Keratinocyte (primary cell): Measurements from ENCODE around the gene PRKN. TPM values are rescaled to one million over a fixed set of nuclear protein-coding genes. Genes with fewer than 3 reads are reported as not detected.

Experiments
- DNase-seq: peaks from one replicate; pipeline ENCODE4 v3.0.0-alpha.2; 2011; ENCODE audit warnings: low read depth, missing footprints, low spot score
- FAIRE-seq: peaks from 2 replicates; lab custom pipeline; 2011; peaks lifted over from hg19 to GRCh38; lab: Jason Lieb, UNC
- H2AFZ ChIP-seq: 2 replicates; pipeline ENCODE4 v1.6.0; 2012; ENCODE audit warnings: low read length, control low read depth, inconsistent platforms; ENCODE audit not compliant: control insufficient read depth
- H3K27ac ChIP-seq: 2 replicates; pipeline ENCODE4 v1.5.1; 2011; ENCODE audit warnings: low read length; ENCODE audit not compliant: control insufficient read depth, insufficient read depth
- H3K27me3 ChIP-seq: 3 replicates; pipeline ENCODE4 v1.6.0; 2011; ENCODE audit warnings: low read length; ENCODE audit not compliant: control insufficient read depth, insufficient read depth; ENCODE audit errors: extremely low read depth
- H3K36me3 ChIP-seq, 2 experiments: 2 replicates in 1 of 2; 3 replicates in 1 of 2; pipeline ENCODE4 v1.5.1; 2011; ENCODE audit warnings: low read length in 2 of 2, mild to moderate bottlenecking in 1 of 2; ENCODE audit not compliant: control insufficient read depth in 2 of 2, insufficient read depth in 2 of 2; ENCODE audit errors: extremely low read depth in 1 of 2
- H3K4me1 ChIP-seq: 3 replicates; pipeline ENCODE4 v1.5.1; 2011; ENCODE audit warnings: low read length; ENCODE audit not compliant: control insufficient read depth, insufficient read depth; ENCODE audit errors: extremely low read depth
- H3K4me2 ChIP-seq: 3 replicates; pipeline ENCODE4 v1.6.0; 2011; ENCODE audit warnings: low read depth, low read length; ENCODE audit not compliant: control insufficient read depth, insufficient read depth; ENCODE audit errors: extremely low read depth
- H3K4me3 ChIP-seq, 3 experiments: fragments of 200-600 bp in 1 of 3; sonication (generic) in 1 of 3; 2 replicates in 2 of 3; 3 replicates in 1 of 3; pipeline ENCODE4 v1.5.1; 2011 to 2016; ENCODE audit warnings: low read length in 3 of 3, mild to moderate bottlenecking in 3 of 3, control low read depth in 2 of 3, inconsistent platforms in 1 of 3, low read depth in 1 of 3, mixed read lengths in 1 of 3, mixed run types in 1 of 3, moderate library complexity in 1 of 3; ENCODE audit not compliant: control insufficient read depth in 2 of 3, insufficient read depth in 2 of 3; ENCODE audit errors: extremely low read depth in 1 of 3
- H3K79me2 ChIP-seq: 2 replicates; pipeline ENCODE4 v1.6.0; 2012; ENCODE audit warnings: low read length; ENCODE audit not compliant: control insufficient read depth, insufficient read depth
- H3K9ac ChIP-seq: 3 replicates; pipeline ENCODE4 v1.6.0; 2011; ENCODE audit warnings: low read length; ENCODE audit not compliant: control insufficient read depth, insufficient read depth; ENCODE audit errors: extremely low read depth
- H3K9me1 ChIP-seq: 3 replicates; pipeline ENCODE4 v1.6.0; 2011; ENCODE audit warnings: low read length; ENCODE audit not compliant: control insufficient read depth, insufficient read depth; ENCODE audit errors: extremely low read depth
- H3K9me3 ChIP-seq: 2 replicates; pipeline ENCODE4 v1.5.1; 2012; ENCODE audit warnings: low read depth, low read length; ENCODE audit not compliant: control insufficient read depth
- H4K20me1 ChIP-seq: 3 replicates; pipeline ENCODE4 v1.6.0; 2011; ENCODE audit warnings: low read length; ENCODE audit not compliant: control insufficient read depth, insufficient read depth; ENCODE audit errors: extremely low read depth
- CTCF ChIP-seq, 3 experiments: IDR thresholded peaks in 1 of 3; conservative IDR thresholded peaks in 1 of 3; optimal IDR thresholded peaks in 1 of 3; 2 replicates in 2 of 3; 3 replicates in 1 of 3; pipeline versions ENCODE3 to v1.5.1; 2011; ENCODE audit warnings: low read length in 3 of 3, mild to moderate bottlenecking in 3 of 3, moderate library complexity in 2 of 3, control low read depth in 1 of 3, inconsistent platforms in 1 of 3; ENCODE audit not compliant: insufficient read depth in 2 of 3; ENCODE audit errors: extremely low read depth in 1 of 3
- EZH2 ChIP-seq: IDR thresholded peaks from one replicate; pipeline ENCODE4 v1.6.1; 2012; ENCODE audit warnings: inconsistent platforms, mild to moderate bottlenecking, low read length, moderate library complexity
- dilution Hi-C: fragments of 300-500 bp; cut with MboI; formaldehyde crosslinking; loops from one replicate; pipeline ENCODE4 v1.7.0; 2020; ENCODE audit warnings: low sequenced_read_pairs; ENCODE audit not compliant: extremely low pct_ligation_motif_present
- polyA plus RNA-seq, 5 experiments: library from polyadenylated mRNA; depleted of rRNA in 3 of 5; stranded (reverse) in 3 of 5; stranded (forward) in 1 of 5; unstranded in 1 of 5; fragments of >200 nt; gene quantifications; 1 replicate in 1 of 5; 2 replicates in 3 of 5; 3 replicates in 1 of 5; pipeline versions ENCODE4 v1.2.1 to v1.2.3, GENCODE V29; 2011 to 2012; ENCODE audit warnings: missing spikeins in 2 of 5, low read depth in 1 of 5, low replicate concordance in 1 of 5

Gene PRKN
- polyA plus RNA-seq, 1 donor (not counting 4 experiments of a cell fraction or from before 2014, with no cell fraction given), result 0.67 TPM

GRCh38 chr6:162474722-162475121 lies 252.8 kb downstream of the PRKN start:
- no peak for DNase-seq
- H4K20me1 ChIP-seq, result no peaks in the 10 kb centered on the region
- no peak overlapping the region for H2AFZ ChIP-seq
- H3K9ac ChIP-seq, result no peak overlapping the region
- H3K79me2 ChIP-seq, result no peaks in the 10 kb centered on the region
- no peaks in the 10 kb centered on the region for H3K27me3 ChIP-seq
- H3K4me3 ChIP-seq, result no peak overlapping the region
- no peak overlapping the region for H3K4me2 ChIP-seq
- no peak for FAIRE-seq
- no peaks in the 10 kb centered on the region for H3K9me1 ChIP-seq
- H3K9me3 ChIP-seq, result no peaks in the 10 kb centered on the region
- no peaks in the 10 kb centered on the region for H3K4me1 ChIP-seq
- no peak overlapping the region for H3K27ac ChIP-seq
- dilution Hi-C loops, result no loop called here
- H3K36me3 ChIP-seq, result no peaks in the 10 kb centered on the region
- TF ChIP-seq CTCF (optimal IDR thresholded peaks at IDR 0.05 in 1 of 3, IDR thresholded peaks at IDR 0.05 in 1 of 3, conservative IDR thresholded peaks at IDR 0.05 in 1 of 3; ENCODE audit: extremely low read depth in 1 of 3, insufficient read depth in 2 of 3, low read length in 3 of 3), result no peak
- no peak for TF ChIP-seq EZH2

GRCh38 chr6:162471842-162472241 lies 255.7 kb downstream of the PRKN start:
- no peaks in the 10 kb centered on the region for H3K36me3 ChIP-seq
- no peak for DNase-seq
- FAIRE-seq, result no peak
- no peaks in the 10 kb centered on the region for H3K27me3 ChIP-seq
- TF ChIP-seq CTCF (optimal IDR thresholded peaks at IDR 0.05 in 1 of 3, IDR thresholded peaks at IDR 0.05 in 1 of 3, conservative IDR thresholded peaks at IDR 0.05 in 1 of 3; ENCODE audit: extremely low read depth in 1 of 3, insufficient read depth in 2 of 3, low read length in 3 of 3) (no peak), EZH2 (no peak)
- dilution Hi-C loops, result no loop called here
- no peaks in the 10 kb centered on the region for H3K9me1 ChIP-seq
- H3K4me1 ChIP-seq, result peaks cover 9% of the 10 kb centered on the region
- no peak overlapping the region for H3K27ac ChIP-seq
- no peaks in the 10 kb centered on the region for H3K9me3 ChIP-seq
- no peak overlapping the region for H3K4me3 ChIP-seq
- no peak overlapping the region for H3K4me2 ChIP-seq
- no peaks in the 10 kb centered on the region for H3K79me2 ChIP-seq
- H3K9ac ChIP-seq, result no peak overlapping the region
- H4K20me1 ChIP-seq, result no peaks in the 10 kb centered on the region
- H2AFZ ChIP-seq, result no peak overlapping the region
